ENCODE measurements around the gene CELF5.

The CELF5 gene

DNA sequence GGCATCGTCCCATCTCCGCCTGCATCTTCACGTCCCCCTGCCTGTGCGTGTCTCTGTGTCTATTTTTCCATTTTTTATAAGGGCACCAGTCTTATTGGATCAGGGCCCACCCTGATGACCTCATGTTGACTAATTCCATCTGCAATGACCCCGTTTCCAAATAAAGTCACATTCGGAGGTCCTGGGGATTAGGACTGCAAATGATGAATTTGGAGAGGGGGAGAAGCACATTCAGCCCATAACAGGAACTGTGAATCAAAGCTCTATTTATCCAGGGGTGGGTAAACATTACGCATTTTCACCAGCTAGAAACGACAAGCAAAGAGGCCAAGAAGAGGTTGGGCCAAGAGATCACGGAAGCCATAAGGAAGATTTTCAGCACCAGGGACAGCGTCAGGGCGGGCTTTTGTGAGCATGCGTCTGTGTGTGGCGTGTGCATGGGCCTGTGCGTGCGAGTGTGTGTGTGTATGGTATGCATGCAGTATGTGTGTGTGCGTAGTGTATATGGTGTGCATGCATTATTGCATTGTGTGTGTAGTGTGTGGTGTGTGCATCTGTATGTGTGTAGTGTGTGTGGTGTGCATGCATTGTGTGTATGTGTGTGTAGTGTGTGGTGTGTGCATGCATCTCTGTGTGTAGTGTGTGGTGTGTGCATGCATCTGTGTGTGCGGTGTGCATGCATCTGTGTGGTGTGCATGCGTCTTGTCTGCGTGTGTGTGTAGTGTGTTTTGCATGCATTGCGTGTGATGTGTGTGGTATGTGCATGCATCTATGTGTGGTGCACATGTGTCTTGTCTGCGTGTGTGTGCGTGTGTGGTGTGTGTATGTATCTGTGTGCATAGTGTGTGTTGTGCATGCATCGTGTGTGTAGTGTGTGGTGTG, 19.6 kb downstream of the CELF5 start:
- DNase-seq = peak; percentile 44

DNA sequence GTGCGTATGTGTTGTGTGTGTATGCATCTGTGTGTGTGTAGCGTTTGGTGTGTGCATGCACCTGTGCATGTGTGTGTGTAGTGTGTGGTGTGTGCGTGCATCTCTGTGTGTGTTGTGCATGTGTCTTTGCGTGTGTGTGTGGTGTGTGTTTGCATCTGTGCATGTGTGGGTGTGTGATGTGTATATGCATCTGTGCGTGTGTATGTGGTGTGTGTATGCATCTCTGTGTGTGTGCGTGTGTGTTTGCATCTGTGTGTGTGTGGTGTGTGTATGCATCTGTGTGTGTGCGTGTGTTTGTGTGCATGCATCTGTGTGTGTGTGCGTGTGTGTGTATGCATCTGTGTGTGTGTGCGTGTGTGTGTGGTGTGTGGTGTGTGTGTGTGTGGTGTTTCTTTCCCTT, 20.6 kb downstream of the CELF5 start:
- DNase-seq = no peak

DNA sequence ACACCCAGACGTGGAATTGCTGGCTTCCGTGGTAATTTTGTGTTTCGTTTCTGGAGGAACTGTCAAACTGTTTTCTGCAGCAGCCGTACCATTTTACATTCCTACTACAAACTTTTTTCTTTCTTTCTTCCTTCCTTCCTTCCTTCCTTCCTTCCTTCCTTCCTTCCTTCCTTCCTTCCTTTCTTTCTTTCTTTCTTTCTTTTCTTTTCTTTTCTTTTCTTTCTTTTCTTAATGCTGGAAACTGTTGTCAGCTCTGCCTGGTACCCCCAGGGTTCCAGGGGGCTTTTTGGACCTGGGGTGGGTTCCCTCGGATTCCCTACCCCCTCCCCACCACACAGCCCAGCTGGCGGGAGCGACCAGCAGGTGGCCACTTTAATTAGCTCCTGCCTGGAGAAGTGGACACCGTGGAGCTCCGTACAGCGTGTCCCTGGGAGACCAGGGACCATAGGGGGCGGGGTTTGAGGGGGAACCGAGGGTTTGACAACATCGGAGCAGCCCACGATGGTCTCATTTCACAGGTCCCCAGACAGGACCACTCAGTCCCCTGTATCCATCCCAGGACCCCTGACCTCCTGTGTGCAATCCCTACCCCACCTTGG, 24.4 kb downstream of the CELF5 start:
- no peak for DNase-seq

DNA sequence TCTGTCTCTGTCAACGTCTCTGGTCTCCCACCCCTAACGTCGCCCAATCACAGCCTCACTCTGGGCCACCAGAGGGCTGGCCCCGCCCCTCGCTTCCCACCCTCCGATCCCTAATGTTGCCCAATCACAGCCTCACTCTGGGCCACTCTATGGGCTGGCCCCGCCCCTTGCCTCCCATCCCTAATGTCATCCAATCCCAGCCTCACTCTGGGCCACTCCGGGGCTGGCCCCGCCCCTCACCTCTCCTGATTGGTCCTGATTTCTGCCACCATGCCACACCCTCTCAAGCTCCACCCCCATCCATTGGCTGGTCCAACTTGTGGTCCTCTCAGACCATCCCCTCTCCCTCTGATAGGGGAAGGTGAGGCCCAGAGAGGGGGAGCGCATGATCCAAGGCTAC, 24.9 kb downstream of the CELF5 start:
- no peak for DNase-seq

DNA sequence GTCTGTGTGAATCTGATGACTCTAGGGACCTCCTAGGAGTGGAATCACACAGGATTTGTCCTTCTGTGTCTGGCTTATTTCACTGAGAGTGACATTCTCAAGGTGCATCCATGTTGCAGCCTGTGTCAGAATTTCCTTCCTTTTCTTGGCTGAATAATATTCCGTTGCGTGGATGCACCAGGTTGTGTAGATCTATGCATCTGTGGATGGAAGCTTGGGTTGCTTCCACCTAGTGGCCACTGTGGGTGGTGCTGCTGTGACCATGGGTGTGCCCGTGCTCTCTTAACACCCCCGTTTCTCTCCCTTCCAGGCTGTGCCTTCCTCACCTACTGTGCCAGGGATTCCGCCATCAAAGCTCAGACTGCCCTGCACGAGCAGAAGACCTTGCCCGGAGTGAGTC, 26.2 kb downstream of the CELF5 start:
- no peak for DNase-seq

DNA sequence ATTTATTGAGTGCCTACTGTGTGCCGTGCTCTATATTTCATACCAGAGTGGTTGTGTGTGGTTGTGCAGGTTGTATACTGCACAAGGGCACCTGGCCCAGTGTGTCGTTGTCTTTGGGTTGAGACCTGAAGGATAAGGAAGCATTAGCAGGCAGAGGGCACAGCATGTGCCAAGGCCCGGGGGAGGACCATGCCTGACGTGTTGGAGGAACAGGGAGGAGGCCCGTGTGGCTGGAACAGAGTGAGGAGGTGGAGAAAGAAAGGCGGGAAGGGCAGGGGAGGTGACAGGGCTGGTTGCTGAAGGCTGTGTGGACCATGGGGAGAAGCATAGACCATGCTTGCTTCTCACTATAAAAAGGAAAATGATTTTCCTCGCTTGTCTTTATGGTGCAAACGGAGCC, 26.8 kb downstream of the CELF5 start:
- DNase-seq = no peak

DNA sequence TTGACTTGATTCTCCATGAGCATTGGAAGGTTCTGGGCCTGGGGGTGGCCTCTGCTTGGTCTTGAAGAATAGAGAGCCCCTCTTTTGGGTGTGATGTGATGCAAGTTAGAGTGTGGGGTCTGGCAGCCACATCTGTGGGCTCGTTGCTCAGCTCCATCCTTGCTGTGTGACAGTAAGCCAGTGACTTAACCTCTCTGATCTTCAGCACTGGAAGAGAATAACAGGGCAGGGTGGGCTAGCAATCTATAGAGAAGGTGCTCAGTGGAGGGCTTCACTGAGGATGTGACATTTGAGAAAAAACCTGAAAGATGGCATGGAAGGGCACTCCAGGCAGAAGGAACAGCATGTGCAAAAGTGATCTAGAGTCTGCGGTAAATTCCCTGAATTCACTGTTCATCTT, 28.2 kb downstream of the CELF5 start:
- no peak for DNase-seq

DNA sequence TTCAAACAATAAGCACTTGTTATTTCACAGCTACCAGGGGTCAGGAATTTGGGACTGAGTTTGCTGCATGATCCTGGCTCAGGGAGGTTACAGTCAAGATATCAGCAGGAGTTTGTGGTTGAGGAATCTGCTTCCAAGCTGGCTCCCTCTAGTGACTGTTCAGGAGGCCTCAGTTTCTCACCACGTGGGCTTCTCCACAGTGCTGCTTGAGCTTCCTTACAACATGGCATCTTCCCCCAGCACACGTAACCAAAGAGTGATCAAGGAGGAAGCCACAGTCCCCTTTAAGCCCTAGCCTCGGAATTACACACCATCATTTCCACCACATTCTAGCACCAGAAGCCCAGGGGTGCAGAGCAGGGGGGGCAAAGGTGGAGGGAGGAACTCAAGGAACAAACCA, 28.8 kb downstream of the CELF5 start:
- no peak for DNase-seq

DNA sequence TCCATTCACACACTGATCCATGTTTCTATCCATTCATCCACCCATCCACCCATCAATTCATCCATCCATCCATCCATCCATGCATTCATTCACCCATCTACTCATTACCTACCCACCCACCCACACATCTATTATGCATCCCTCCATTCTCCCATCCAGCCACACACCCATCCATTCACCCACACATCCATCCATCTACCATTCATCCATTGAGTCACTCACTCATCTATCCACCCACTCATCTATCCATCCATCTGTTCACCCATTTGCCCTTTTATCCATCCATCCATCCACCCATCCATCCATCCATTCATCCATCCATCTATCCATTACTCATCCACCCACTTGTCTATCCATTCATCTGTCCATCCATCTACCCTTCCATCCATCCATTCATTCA, 30.1 kb downstream of the CELF5 start:
- no peak for DNase-seq

DNA sequence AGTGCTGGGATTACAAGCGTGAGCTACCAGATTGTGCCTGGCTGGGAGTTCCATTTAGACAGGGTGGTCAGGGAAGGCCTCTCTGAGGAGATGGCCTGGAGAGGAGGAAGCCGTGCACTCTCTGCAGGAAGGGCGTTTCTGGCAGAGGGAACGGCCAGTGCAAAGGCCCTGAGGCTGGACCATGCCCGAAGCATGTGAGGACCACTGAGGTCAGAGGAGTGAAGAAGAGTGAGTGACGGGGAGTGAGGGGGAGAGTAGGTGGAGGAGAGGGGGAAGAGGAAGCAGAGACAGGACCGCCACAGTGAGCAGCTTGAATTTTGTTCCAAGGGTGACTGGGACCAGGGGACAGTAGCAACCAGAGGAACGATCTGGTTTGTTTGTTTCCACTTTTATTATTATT, 32.6 kb downstream of the CELF5 start:
- DNase-seq = no peak

DNA sequence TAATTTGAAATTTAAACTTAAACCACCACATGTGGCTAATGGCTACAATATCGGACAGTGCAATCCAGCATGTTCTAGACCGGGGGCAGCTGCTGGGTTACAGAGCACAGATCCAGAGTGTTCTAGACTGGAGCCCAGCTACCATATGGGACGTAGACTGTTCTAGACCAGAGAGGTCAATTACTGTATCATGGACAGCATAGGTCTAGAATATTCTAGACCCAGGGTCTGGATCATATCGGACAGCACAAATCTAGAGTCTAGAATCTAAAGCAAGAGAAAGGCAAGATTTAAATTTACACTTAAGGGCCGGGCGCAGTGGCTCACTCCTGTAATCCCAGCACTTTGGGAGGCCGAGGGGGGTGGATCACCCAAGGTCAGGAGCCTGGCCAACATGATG, 37.9 kb downstream of the CELF5 start:
- DNase-seq = no peak

DNA sequence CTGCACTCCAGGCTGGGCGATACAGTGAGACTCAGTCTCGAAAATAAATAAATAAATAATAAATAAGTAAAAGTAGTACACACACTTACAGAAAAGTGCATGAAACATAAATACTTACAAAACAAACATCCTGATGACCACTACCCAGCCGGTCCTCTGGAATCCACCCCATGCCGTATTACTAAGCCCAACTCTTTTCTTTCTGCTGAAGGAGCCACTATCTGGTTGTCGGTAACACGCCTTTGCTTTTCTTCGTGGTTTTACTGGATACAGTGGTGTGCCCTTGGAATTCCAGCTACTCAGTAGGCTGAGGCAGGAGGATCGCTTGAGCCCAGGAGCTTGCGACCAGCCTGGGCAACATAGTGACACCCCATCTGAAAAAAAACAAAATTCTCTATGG, 39.4 kb downstream of the CELF5 start:
- no peak for DNase-seq

DNA sequence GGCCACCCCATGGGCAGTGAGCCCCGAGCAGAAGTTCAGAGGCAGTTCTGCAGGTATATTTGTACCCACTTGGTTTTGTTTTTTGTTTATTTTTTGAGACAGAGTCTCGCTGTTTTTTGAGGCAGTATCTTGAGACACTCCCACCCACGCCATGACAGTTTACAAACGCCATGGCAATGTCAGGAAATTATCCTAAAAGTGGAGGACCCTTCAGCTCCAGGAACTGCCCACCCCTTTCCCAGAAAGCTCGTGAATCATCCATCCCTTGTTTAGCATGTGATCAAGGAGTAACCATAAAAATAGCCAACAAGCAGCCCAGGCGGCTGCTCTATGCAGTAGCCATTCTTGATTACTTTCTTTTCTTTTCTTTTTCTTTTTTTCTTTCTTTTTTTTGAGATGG, 41.0 kb downstream of the CELF5 start:
- DNase-seq = no peak

DNA sequence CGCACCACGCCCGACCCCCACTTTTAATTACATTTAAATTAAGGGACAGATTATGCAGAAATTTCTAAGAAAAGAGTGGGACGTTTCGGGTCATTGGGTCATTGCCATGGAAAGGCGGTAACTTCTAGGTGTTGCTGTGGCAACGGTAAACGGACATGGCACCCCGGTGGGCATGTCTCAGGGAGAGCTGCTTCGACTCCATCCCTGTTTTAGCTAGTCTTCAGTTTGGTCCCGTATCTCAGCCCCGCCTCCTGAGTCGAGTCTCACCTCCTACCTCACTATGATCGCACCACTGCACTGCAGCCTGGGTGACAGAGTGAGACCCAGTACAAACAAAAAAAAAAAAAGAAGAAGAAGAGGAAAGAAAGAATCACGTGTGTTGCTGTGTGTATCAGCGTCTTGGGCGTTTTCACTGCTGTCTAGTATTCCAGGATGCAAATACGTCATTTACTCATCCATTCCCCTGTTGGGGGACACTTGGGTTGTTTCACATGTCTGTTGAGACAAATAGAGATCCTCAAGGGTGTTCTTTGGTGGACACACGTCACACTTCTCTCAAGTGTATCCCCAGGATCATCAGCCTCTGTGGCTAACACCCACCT, 41.7 kb downstream of the CELF5 start:
- DNase-seq = no peak

DNA sequence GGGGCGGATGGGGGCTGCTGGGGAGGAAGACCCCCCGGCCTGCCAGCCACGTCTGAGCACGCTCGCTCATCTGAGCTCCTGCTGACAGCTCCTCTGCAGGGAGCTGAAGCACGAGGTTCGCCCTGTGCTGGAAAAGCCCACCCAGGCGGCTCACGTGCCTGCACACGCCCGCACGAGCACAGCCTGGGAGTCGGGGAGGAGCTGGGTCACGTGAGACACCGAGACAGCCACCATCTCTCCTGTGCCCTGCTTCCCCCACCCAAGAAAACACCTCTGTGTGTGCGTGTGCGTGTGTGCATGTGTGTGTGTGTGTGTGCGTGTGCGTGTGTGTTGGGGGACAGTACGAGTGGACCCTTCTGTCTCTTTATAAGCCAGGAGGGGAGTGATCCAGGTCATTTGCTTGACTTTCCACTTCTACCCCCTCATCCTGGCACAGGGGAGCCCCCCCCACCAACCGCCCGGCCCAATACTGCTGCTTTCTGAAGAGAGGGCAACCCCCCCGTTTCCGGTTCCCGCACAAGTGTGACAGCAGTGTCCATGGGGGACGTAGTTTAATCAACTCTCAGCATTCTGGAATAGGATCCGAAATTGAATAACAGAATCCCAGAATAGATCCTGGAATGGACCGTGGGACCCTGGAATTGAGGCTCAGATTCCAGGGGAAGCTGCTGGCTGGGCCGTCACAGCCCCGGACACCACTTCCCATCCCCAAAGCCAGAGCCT, 42.5 kb downstream of the CELF5 start:
- no peak for DNase-seq

DNA sequence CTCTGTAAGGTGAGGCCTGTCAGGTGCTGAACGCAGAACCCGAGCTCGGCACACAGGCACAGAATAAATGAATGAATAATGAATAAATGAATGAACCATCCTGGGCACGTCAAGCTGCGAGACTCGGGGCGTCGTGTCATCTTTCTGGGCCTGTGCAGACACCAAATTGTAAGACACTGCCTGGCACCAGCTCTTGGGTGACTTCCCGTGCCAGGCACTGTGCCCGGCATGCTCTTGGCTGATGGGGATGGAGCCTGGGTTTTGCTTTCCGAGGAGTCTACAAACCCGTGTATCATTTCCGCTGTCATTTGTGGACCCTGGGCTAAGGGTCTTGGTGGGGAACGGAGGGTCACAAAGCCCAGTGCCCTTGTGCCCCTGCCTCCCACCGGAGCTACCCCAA, 43.9 kb downstream of the CELF5 start:
- no peak for DNase-seq

DNA sequence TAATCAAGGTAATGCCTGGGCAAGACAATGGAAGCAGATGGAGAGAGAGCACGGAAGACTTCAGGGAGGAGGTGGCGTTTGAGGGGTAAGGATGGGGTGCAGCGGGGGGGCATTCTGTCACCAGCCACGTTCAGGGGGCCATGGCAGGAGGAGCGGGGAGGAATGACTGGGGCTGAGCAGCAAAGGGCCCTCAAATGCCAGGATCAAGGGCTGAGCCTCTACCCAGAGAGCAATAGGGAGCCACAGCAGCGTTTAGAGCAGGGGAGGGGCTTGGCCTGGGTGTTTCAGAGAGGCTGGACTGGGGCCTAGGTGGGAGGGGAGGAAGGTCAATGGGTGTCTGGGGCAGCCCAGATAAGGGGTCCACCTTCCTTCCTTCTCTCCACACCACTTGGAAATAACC, 44.3 kb downstream of the CELF5 start:
- no peak for DNase-seq

DNA sequence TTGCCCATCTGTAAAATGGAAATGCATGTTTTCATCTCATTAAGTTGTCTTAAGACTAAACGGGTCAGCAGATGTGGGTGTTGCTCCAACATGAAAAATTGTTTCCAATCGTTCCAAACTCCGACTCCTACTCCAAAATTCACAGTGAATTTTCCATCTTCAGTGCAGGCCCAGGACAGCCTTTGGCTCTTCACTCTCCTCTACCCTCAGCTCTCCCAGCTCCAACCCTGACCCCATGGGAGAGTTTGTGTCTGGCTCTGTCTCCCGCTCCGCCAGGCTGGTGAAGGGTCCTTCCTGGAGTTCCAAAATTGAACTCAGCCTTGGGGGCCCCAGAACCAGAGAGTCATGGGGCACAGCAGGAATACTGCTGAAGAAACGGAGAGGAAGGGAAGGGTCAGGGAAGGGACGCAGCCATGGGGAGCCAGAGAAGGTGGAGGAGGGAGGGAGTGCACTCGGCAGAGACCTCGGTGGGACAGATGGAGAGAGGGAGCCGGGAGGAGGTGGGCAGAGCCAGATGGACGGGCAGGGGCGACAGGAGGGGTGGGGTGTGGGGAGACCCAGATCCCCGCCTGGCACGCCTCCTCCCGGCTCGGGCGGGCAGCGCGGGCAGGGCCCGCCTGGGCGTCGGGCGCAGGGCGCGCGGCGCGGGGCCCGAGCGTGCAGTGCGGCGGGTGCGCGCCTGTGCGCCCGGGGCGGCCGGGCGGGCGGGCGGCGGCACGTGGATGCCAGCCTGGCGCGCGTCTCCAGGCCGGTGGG, 45.6 kb downstream of the CELF5 start:
- no peak for DNase-seq

DNA sequence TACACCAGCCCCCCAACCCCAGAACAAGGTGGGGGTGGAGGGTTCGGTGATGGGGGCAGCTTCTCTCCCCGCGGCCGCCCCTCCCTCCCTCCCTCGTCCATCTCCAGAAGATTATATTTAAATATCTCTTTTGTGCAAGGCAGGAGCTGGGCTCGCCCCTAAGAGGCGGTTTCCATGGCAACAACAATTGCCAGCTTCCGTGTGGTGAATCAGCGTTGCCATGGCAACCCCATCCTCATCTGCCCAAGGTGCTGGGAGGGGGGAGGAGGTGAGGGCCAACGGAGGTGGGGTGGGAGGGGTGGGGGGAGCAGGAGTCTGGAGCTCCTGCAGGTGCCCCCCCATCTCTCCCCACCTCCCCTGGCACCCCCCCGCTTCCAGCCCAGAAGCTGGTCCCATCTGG, 46.4 kb downstream of the CELF5 start:
- no peak for DNase-seq

DNA sequence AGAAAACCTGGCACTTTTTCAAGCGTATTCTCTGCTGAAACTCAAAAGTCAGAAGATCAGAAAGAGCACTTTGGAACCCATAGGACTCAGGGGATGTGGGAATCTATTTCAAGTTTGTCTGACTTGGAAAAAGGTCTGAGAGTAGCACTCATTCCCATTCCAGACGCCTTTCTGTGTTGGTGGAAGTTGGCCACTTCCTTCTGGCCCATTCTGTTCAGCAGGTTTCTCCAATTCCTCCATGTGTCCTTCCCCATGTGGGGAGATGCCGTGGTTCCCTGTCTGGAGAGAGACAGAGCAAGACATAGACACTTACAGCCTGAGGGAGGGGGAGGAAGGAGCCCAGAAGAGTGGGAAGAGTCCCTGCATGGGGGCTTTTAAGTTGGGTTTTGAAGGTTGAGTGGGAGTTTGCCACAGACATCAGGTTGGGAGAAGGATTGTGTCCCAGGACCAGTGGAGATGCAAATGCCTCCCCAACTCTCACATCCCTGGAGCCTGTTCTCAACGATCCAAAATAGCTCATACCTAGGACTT, 48.0 kb downstream of the CELF5 start:
- no peak for DNase-seq

DNA sequence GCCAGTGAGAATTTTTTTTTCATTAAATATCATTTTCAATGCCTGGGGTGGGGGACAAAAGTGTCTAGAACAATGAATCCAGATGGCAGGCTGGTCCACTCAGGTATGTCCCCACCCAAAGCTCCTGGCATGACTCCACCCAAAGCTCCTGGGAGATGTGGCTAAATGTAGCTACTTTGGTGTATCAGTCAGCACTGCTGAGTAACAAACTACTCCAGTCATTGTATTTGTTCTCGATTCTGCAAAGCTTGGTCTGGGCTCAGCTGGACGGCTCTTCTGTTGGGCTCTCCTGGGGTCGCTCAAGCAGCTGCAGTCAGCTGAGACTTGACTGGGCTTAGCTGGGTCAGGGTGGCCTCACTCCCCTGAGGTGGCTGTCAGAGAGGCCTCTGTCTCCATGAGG, 48.5 kb downstream of the CELF5 start:
- no peak for DNase-seq

DNA sequence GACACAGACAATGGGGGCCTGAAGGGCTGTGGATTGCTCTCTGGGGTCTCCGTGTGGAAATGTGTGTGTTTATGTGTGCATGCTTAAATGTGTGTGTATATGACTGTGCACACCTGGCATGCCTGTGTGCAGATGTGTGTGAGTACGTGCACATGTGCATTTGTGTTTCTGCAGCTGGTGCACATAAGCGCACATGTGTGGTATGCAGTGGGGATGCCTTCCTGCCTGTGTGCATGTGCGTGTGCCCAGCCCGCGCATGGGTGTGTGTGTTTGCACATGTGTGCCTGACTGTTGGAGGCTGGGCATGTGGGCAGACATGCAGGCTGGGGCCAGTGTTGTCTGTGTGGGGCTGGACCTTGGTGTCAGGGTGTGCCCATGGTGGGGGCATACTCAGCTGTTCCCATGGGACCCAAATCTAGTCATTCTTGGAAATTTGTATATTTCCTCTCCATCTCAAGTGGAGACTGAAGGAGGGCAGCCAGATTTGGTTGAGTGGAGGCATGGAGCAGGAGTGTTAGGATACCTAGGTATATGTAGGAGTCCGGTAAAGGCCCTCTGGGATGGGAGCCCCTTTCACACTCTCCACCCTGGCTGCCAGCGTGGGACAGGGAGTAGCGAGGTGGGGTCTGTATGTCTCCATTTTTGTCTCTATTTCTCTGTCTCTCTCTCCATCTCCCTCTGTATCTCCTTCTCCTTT, 49.9 kb downstream of the CELF5 start:
- no peak for DNase-seq

Data from right kidney (tissue), 1 donor.